H1 (cell line): ENCODE measurements around the gene DIAPH1.

ENCODE experiments used
- CTCF ChIP-seq, 3 experiments: IDR thresholded peaks; 1 replicate in 2 of 3; 2 replicates in 1 of 3; pipeline versions ENCODE4 v1.5.1 to v1.6.1; 2011; ENCODE audit warnings: low read length in 3 of 3, mild to moderate bottlenecking in 3 of 3, inconsistent platforms in 2 of 3, low read depth in 1 of 3, moderate library complexity in 1 of 3; ENCODE audit not compliant: insufficient read depth in 1 of 3; ENCODE audit errors: control extremely low read depth in 1 of 3
- MAFK ChIP-seq: IDR thresholded peaks from 2 replicates; pipeline ENCODE4 v1.6.1; 2012; ENCODE audit warnings: low read depth, mild to moderate bottlenecking, improper control_type of control experiment, low read length
- SRF ChIP-seq: IDR thresholded peaks from 2 replicates; pipeline ENCODE4 v1.6.1; 2011; ENCODE audit warnings: mild to moderate bottlenecking, low read depth, low read length, moderate library complexity

- no peak for TF ChIP-seq SRF
- no peak for TF ChIP-seq CTCF (IDR thresholded peaks at IDR 0.05; ENCODE audit: control extremely low read depth in 1 of 3, insufficient read depth in 1 of 3, low read depth in 1 of 3, low read length in 3 of 3)
- no peak for TF ChIP-seq MAFK
Observed at GRCh38 chr5:141657937-141658545, 39.2 kb upstream of the DIAPH1 start.
